GM18907 (cell line): Measurements from ENCODE around the gene OR52K2.
"Not testable (repeated sequence)": the region's sequence is repeated elsewhere in the genome, so short reads cannot be mapped to it uniquely, and the experiment has no call there.

Experiments used
- ATAC-seq: cut with Tn5 transposase; IDR thresholded peaks from one replicate; pipeline ENCODE4 v1.9.1; 2021; ENCODE audit warnings: mild to moderate bottlenecking, moderate library complexity; ENCODE audit not compliant: unreplicated experiment

The OR52K2 gene

DNA sequence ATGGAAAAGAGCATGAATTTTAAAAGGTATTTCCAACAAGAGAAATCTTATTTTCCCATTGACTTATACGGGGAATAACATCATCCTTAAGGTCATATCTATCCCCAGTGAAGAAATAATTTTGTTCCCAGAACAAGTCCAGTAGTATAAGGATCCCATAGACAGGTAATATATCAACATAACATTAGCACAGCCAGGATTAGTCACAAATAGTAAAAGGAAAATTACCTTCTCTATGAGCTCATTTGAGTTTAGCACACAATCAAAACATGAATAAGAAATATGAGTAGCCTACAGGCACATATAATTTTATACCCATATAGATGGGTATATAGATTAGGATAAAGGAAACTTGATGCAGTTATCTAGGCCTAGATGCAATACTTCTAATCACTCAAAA is 30.5 kb downstream of the OR52K2 start:
- ATAC-seq = no peak

GRCh38 chr11:4480577-4481239 is 31.6 kb downstream of the OR52K2 start:
- no peak for ATAC-seq

DNA sequence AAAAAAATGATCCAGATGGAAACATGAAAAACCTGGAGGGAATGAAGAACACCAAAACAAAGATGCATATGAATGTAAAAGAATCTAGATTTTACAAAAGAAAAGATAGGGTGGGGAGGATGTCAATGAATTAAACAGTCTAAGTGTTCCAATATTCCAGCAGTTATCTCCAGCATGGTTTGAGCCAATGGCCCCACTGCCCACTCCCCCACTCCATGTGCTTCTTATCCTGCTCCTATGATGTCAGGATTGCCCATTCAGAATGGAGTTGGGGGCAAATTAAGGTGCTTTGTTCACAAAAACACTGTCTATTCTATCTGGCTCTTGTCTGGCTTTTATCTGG is 32.1 kb downstream of the OR52K2 start:
- ATAC-seq = no peak

GRCh38 chr11:4482445-4482844 is 33.4 kb downstream of the OR52K2 start, which contains the start of gene OR52K1:
TSS of gene OR52K1 (plus strand) at chr11:4482646. CDS start at chr11:4488901, 6,255 bp downstream.
- ATAC-seq = no peak

GRCh38 chr11:4484310-4484709 is 35.2 kb downstream of the OR52K2 start:
- ATAC-seq = no peak

DNA sequence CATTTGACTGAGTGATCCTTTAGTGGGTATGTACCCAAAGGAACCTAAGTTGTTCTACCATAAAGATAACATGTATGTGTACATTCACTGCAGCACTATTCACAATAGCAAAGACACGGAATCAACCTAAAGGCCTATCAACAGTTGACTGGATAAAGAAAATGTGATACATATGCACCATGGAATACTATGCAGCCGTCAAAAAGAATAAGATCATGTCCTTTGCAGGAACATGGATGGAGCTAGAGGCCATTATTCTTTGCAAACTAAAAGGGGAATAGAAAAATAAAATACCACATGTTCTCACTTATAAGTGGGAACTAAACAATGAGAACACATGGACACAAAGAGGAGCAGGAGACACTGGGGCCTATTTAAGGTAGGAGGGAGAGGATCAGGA is 42.3 kb downstream of the OR52K2 start:
- not testable (repeated sequence) for ATAC-seq

DNA sequence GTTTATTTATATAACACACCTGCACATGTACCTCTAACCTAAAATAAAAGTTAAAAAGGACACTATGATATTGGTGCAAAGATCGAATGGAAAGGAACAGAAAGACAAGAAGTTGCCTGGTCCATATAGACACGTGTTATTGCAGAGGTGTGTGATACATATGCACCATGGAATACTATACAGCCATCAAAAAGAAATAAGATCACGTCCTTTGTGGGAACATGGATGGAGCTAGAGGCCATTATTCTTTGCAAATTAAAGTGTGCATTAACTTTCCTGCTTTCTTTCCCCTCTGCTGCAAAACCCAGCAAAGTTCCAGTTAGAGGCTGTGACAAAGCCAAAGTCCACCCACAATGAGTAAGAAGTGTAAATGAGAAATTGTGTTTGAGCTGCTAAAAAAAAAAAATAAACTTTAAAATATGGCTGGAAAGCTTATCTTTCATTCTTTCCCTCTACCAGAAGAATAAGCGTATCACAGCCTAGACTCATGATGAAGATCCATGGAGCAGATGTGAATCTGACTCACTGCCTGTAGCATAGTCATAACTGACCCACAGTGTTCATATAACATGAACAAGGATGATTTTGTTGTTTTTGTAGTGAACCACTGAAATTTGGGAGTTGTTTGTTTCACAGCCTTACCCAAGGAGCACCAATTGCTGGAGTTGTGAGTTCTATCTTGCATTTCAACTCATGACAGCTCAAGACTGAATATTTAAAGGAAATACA is 42.9 kb downstream of the OR52K2 start:
- ATAC-seq = no peak

DNA sequence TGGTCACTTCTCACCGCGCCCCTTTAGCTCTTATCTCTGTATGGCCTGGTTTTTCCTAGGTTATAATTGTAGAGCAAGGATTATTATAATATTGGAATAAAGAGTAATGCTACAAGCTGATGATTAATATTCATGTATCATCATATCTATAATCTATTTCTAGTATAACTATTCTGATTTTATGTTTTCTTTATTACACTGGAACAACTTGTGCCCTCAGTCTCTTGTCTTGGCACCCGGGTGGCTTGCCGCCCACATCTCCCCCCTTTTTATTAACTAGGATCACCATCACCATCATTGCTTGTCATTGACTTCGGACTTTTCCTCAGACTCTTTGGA is 44.4 kb downstream of the OR52K2 start:
- no peak for ATAC-seq

GRCh38 chr11:4495487-4495886 is 46.4 kb downstream of the OR52K2 start:
- no peak for ATAC-seq

DNA sequence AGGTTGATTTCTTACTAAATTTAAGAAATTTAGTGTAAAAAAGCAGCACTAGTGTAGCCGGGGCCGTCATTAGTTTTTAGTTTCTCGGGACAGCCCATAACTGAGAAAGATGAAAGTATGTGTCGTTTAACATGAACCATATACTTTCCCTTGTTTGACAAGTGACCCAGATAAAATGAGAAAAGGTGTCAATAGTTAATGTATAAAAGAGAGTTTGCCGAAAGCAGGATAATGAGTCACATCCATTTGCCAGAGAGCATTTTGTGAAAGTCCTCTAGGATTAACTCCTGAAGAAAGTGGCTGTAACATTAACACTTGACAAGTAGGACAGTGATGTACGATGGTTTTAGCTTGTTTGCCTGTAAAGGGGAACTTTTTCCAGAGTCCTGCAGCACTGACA is 46.9 kb downstream of the OR52K2 start:
- no peak for ATAC-seq

- no peak for ATAC-seq
Measured at GRCh38 chr11:4496557-4497248, 47.6 kb downstream of the OR52K2 start.
